Endodermal cell (in vitro differentiated cells): ENCODE measurements around the gene TIAM1. TPM values are rescaled to one million over a fixed set of nuclear protein-coding genes. Genes with fewer than 3 reads are reported as not detected.

ENCODE experiments used
- DNase-seq: peaks from one replicate; pipeline ENCODE4 v3.0.0-alpha.2; 2017
- H3K27ac ChIP-seq: 2 replicates; pipeline ENCODE4 v1.5.1; 2013; ENCODE audit warnings: mild to moderate bottlenecking, low read depth, low read length, moderate library complexity
- H3K27me3 ChIP-seq: 2 replicates; pipeline ENCODE4 v1.6.1; 2013; ENCODE audit warnings: mild to moderate bottlenecking, low read length, moderate library complexity; ENCODE audit not compliant: insufficient read depth, control insufficient read depth, poor library complexity, severe bottlenecking
- H3K36me3 ChIP-seq: 2 replicates; pipeline ENCODE4 v1.7.0; 2013; ENCODE audit warnings: mild to moderate bottlenecking, low read length, moderate library complexity; ENCODE audit not compliant: control insufficient read depth, insufficient read depth
- H3K4me1 ChIP-seq: one replicate; pipeline ENCODE4 v1.7.0; 2013; ENCODE audit warnings: low read length; ENCODE audit not compliant: control insufficient read depth, insufficient read depth
- H3K4me3 ChIP-seq: 2 replicates; pipeline ENCODE4 v1.5.1; 2013; ENCODE audit warnings: mild to moderate bottlenecking, low read length, moderate library complexity
- H3K9ac ChIP-seq: 2 replicates; pipeline ENCODE4 v1.6.1; 2013; ENCODE audit warnings: mild to moderate bottlenecking, low read length, moderate library complexity; ENCODE audit not compliant: poor library complexity, severe bottlenecking; ENCODE audit errors: extremely low read depth
- H3K9me3 ChIP-seq: 2 replicates; pipeline ENCODE4 v1.6.1; 2013; ENCODE audit warnings: mild to moderate bottlenecking, low read length, moderate library complexity; ENCODE audit not compliant: control insufficient read depth
- H3K27ac Mint-ChIP-seq: 2 replicates; pipeline ENCODE4 v1.8.0; 2020; ENCODE audit warnings: mixed read lengths
- H3K27me3 Mint-ChIP-seq: 2 replicates; pipeline ENCODE4 v1.8.0; 2021; ENCODE audit warnings: mild to moderate bottlenecking, mixed read lengths; ENCODE audit not compliant: insufficient read depth
- H3K36me3 Mint-ChIP-seq: 2 replicates; pipeline ENCODE4 v1.8.0; 2020; ENCODE audit warnings: low read depth, mixed read lengths
- H3K4me1 Mint-ChIP-seq: 2 replicates; pipeline ENCODE4 v1.8.0; 2020; ENCODE audit warnings: mixed read lengths
- H3K4me3 Mint-ChIP-seq: 2 replicates; pipeline ENCODE4 v1.8.0; 2020; ENCODE audit warnings: mild to moderate bottlenecking, moderate library complexity, mixed read lengths
- H3K9me3 Mint-ChIP-seq: 2 replicates; pipeline ENCODE4 v1.8.0; 2020; ENCODE audit warnings: mild to moderate bottlenecking, mixed read lengths
- WGBS, 2 experiments: methylation state at CpG; one replicate each; pipeline versions ENCODE4 v1.1.5 to v1.1.7; 2013; ENCODE audit warnings: missing lambda C conversion rate in 2 of 2, mixed read lengths in 1 of 2; ENCODE audit not compliant: insufficient coverage in 1 of 2, insufficient read length in 1 of 2; 5-methylcytosine and 5-hydroxymethylcytosine counted together
- total RNA-seq, 2 donors: library from RNA; stranded (reverse); fragmentation: NEBNext Ultra II Directional in 1 of 2; extraction: Animal tissue kit (Norgen Biotek cat#: 25700) in 1 of 2; gene quantifications; 2 replicates in 1 of 2; 3 replicates in 1 of 2; pipeline ENCODE4 v1.2.1, GENCODE V29; 2021
- TF ChIP-seq, protein P1 (sequence below): fragments of 200-600 bp; sonication (generic); conservative IDR thresholded peaks from 2 replicates; pipeline ENCODE4 v1.5.0; 2021; ENCODE audit warnings: antibody characterized with exemption, mild to moderate bottlenecking

The TIAM1 gene
- total RNA-seq, 2 donors from 2014 or later: 29.4 to 33.3 TPM

DNA sequence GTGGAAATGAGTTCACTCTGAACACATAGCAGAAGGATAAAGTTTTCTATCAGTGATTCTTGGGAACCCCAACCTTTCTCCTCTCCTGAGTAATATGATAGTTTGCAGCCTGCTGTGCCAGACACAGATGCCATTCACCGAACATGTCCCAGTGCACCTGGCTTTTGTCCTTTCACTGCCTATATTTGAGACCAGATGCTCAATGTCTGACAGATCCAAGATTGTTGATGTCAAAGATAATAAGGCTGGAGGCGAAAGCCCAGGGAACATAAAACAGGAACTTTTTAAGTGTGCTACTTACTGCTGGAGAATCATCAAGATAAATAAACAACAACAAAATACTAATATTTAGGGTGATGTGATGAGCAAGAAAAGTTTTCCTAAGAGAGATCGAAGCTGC, 139.3 kb downstream of the TIAM1 start:
- Histone ChIP-seq H3K4me1 (peaks cover 4% of the 10 kb centered on the region), H3K27ac (no peak overlapping the region), H3K9me3 (no peaks in the 10 kb centered on the region), H3K9ac (no peak overlapping the region), H3K36me3 (peaks cover 16% of the 10 kb centered on the region), H3K27me3 (no peaks in the 10 kb centered on the region), H3K4me3 (no peak overlapping the region)
- TF ChIP-seq, protein P1, sequence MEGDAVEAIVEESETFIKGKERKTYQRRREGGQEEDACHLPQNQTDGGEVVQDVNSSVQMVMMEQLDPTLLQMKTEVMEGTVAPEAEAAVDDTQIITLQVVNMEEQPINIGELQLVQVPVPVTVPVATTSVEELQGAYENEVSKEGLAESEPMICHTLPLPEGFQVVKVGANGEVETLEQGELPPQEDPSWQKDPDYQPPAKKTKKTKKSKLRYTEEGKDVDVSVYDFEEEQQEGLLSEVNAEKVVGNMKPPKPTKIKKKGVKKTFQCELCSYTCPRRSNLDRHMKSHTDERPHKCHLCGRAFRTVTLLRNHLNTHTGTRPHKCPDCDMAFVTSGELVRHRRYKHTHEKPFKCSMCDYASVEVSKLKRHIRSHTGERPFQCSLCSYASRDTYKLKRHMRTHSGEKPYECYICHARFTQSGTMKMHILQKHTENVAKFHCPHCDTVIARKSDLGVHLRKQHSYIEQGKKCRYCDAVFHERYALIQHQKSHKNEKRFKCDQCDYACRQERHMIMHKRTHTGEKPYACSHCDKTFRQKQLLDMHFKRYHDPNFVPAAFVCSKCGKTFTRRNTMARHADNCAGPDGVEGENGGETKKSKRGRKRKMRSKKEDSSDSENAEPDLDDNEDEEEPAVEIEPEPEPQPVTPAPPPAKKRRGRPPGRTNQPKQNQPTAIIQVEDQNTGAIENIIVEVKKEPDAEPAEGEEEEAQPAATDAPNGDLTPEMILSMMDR: no peak
- Mint-ChIP-seq H3K27ac (no peak overlapping the region), H3K9me3 (no peaks in the 10 kb centered on the region), H3K27me3 (peaks cover 7% of the 10 kb centered on the region), H3K4me1 (peaks cover 3% of the 10 kb centered on the region), H3K4me3 (no peak overlapping the region), H3K36me3 (peaks cover 16% of the 10 kb centered on the region)
- 91% methylated on average over 3 of the region's 3 CpGs; no CpG with 5 or more reads in 1 of the 2 experiments for WGBS, 2 experiments
- no peak for DNase-seq

DNA sequence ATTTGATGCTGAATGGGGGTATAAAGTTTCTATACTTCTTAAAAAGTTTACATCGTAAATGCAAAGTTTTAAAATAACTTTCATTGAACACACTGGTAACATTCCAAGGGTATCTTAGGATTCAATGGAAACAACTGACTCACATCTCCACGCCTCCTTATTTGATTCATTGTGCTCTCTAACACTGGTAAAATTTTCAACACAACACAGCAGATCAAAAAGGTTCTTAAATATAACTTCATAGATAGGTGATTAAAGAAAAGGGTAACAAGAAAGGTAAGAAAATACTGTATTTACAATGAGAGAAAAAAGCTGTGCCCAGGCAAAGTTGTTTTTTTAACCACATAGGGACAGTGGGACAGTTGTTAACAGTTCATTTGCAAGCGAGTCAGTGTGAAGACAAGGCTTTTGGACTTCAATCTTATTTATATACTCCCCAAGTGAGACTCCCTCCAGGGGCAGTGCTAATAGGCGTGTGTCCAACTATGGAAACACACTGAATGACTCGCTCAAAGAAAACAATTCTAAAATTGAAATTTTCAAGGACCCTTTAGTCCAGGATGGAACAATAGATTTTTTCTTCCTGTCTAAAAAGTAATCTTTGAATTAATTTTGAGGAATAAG, 140.5 kb downstream of the TIAM1 start:
- H3K27ac Mint-ChIP-seq: no peak overlapping the region

DNA sequence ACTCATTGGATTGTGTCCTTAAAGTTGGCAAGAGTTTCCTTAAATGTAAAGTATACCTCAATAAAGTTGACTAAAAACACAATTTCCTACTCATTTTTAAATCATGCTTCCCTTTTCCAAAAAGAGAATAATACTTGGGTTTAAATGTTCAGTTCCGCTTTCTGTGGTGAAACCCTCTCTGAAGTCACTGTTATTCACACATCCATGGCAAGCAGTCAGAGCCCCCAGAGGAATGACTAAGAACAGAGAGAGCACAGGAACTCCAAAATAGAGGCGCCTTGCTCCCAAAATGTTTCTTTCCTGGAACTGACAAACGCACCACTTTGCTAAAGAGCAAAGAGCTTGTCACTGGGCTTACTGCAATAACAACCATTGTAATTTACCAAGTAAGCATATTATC, 142.5 kb downstream of the TIAM1 start:
- no peak overlapping the region for H3K27ac ChIP-seq
- TF ChIP-seq, protein P1: no peak
- H3K9me3 Mint-ChIP-seq: peaks cover 3% of the 10 kb centered on the region
- peaks cover 4% of the 10 kb centered on the region for H3K4me1 ChIP-seq
- no peak overlapping the region for H3K27ac Mint-ChIP-seq
- H3K4me1 Mint-ChIP-seq: peaks cover 3% of the 10 kb centered on the region
- H3K9ac ChIP-seq: no peak overlapping the region
- H3K9me3 ChIP-seq: peaks cover 3% of the 10 kb centered on the region
- no peaks in the 10 kb centered on the region for H3K27me3 ChIP-seq
- H3K4me3 Mint-ChIP-seq: no peak overlapping the region
- H3K27me3 Mint-ChIP-seq: peaks cover 7% of the 10 kb centered on the region
- peaks cover 5% of the 10 kb centered on the region for H3K36me3 Mint-ChIP-seq
- no peak overlapping the region for H3K4me3 ChIP-seq
- H3K36me3 ChIP-seq: no peaks in the 10 kb centered on the region
- WGBS, 2 experiments: 97 to 100% methylated on average over 3 of the region's 3 CpGs
- DNase-seq: no peak

More for the DNA sequence above, 140.5 kb downstream of the TIAM1 start:
- Mint-ChIP-seq H3K4me3 (no peak overlapping the region), H3K4me1 (peaks cover 3% of the 10 kb centered on the region), H3K27me3 (peaks cover 7% of the 10 kb centered on the region), H3K36me3 (peaks cover 6% of the 10 kb centered on the region), H3K9me3 (no peaks in the 10 kb centered on the region)
- Histone ChIP-seq H3K9me3 (no peaks in the 10 kb centered on the region), H3K27me3 (no peaks in the 10 kb centered on the region), H3K36me3 (peaks cover 7% of the 10 kb centered on the region), H3K9ac (no peak overlapping the region), H3K4me1 (peaks cover 4% of the 10 kb centered on the region), H3K27ac (no peak overlapping the region), H3K4me3 (no peak overlapping the region)
- WGBS, 2 experiments: 87% methylated on average over 5 of the region's 5 CpGs; no CpG with 5 or more reads in 1 of the 2 experiments
- DNase-seq: no peak
- TF ChIP-seq, protein P1: no peak
